WTC11 (cell line): ENCODE results near the gene EIF4G3.

Source experiments
- ARID4B ChIP-seq: sonication (generic); formaldehyde crosslinking; IDR thresholded peaks from 2 replicates; pipeline ENCODE4 v1.8.0; 2023; ENCODE audit warnings: missing genetic modification reagents, mild to moderate bottlenecking, borderline replicate concordance
- ELF4 ChIP-seq: sonication (generic); formaldehyde crosslinking; IDR thresholded peaks from 2 replicates; pipeline ENCODE4 v1.8.1; 2022; ENCODE audit warnings: low read depth, mild to moderate bottlenecking, moderate library complexity, missing genetic modification reagents
- FOXK1 ChIP-seq: sonication (generic); formaldehyde crosslinking; IDR thresholded peaks from 2 replicates; pipeline ENCODE4 v1.8.0; 2022; ENCODE audit warnings: mild to moderate bottlenecking, moderate library complexity, missing genetic modification reagents
- FOXP4 ChIP-seq: sonication (generic); formaldehyde crosslinking; IDR thresholded peaks from 2 replicates; pipeline ENCODE4 v1.8.0; 2022; ENCODE audit warnings: mild to moderate bottlenecking, missing genetic modification reagents
- IRF1 ChIP-seq: sonication (generic); formaldehyde crosslinking; IDR thresholded peaks from 2 replicates; pipeline ENCODE4 v1.8.0; 2023; ENCODE audit warnings: missing genetic modification reagents
- JUN ChIP-seq: sonication (generic); formaldehyde crosslinking; IDR thresholded peaks from 2 replicates; pipeline ENCODE4 v1.8.0; 2023; ENCODE audit warnings: mild to moderate bottlenecking, missing genetic modification reagents
- RELA ChIP-seq: sonication (generic); formaldehyde crosslinking; IDR thresholded peaks from 2 replicates; pipeline ENCODE4 v1.8.1; 2022; ENCODE audit warnings: missing genetic modification reagents, mild to moderate bottlenecking, borderline replicate concordance
- TF ChIP-seq, protein P1 (sequence below): fragments of 200-600 bp; IDR thresholded peaks from 2 replicates; pipeline ENCODE4 v1.8.0; 2022; ENCODE audit warnings: antibody characterized with exemption
- TF ChIP-seq, protein P2 (sequence below): sonication (generic); formaldehyde crosslinking; IDR thresholded peaks from 2 replicates; pipeline ENCODE4 v1.8.1; 2023; ENCODE audit warnings: mild to moderate bottlenecking, missing genetic modification reagents, borderline replicate concordance

DNA sequence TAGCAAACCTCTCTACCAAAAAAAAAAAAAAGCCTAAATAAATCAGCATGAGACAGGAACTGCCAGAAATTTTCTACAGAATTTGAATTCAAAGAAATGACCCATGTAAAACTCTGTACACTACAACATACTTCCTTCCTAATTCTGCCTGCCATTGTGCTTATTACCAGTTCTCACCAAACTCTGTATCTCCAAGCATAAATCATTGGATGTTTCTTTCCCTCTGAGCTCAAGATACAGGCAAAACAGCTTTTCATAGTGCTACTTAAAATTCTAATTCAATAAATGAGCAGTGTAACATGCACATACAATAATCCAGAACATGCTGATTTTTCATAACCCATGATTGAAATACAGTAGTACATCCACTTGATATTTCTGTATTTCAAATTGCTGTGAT, 87.0 kb downstream of the EIF4G3 start:
- TF ChIP-seq, protein P1, sequence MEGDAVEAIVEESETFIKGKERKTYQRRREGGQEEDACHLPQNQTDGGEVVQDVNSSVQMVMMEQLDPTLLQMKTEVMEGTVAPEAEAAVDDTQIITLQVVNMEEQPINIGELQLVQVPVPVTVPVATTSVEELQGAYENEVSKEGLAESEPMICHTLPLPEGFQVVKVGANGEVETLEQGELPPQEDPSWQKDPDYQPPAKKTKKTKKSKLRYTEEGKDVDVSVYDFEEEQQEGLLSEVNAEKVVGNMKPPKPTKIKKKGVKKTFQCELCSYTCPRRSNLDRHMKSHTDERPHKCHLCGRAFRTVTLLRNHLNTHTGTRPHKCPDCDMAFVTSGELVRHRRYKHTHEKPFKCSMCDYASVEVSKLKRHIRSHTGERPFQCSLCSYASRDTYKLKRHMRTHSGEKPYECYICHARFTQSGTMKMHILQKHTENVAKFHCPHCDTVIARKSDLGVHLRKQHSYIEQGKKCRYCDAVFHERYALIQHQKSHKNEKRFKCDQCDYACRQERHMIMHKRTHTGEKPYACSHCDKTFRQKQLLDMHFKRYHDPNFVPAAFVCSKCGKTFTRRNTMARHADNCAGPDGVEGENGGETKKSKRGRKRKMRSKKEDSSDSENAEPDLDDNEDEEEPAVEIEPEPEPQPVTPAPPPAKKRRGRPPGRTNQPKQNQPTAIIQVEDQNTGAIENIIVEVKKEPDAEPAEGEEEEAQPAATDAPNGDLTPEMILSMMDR: no peak
- TF ChIP-seq JUN (CRISPR knock-in tag) (no peak), RELA (CRISPR knock-in tag) (no peak), ELF4 (CRISPR knock-in tag) (no peak), FOXP4 (no peak), ARID4B (no peak), IRF1 (no peak), FOXK1 (CRISPR knock-in tag) (no peak)
- TF ChIP-seq, protein P2, sequence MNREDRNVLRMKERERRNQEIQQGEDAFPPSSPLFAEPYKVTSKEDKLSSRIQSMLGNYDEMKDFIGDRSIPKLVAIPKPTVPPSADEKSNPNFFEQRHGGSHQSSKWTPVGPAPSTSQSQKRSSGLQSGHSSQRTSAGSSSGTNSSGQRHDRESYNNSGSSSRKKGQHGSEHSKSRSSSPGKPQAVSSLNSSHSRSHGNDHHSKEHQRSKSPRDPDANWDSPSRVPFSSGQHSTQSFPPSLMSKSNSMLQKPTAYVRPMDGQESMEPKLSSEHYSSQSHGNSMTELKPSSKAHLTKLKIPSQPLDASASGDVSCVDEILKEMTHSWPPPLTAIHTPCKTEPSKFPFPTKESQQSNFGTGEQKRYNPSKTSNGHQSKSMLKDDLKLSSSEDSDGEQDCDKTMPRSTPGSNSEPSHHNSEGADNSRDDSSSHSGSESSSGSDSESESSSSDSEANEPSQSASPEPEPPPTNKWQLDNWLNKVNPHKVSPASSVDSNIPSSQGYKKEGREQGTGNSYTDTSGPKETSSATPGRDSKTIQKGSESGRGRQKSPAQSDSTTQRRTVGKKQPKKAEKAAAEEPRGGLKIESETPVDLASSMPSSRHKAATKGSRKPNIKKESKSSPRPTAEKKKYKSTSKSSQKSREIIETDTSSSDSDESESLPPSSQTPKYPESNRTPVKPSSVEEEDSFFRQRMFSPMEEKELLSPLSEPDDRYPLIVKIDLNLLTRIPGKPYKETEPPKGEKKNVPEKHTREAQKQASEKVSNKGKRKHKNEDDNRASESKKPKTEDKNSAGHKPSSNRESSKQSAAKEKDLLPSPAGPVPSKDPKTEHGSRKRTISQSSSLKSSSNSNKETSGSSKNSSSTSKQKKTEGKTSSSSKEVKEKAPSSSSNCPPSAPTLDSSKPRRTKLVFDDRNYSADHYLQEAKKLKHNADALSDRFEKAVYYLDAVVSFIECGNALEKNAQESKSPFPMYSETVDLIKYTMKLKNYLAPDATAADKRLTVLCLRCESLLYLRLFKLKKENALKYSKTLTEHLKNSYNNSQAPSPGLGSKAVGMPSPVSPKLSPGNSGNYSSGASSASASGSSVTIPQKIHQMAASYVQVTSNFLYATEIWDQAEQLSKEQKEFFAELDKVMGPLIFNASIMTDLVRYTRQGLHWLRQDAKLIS (CRISPR knock-in tag): no peak
